Measurements from ENCODE around the gene ZMYND8.
A peak's percentile ranks its signal among the peaks of the same experiment; 100 is the strongest.

ZMYND8 gene

DNA sequence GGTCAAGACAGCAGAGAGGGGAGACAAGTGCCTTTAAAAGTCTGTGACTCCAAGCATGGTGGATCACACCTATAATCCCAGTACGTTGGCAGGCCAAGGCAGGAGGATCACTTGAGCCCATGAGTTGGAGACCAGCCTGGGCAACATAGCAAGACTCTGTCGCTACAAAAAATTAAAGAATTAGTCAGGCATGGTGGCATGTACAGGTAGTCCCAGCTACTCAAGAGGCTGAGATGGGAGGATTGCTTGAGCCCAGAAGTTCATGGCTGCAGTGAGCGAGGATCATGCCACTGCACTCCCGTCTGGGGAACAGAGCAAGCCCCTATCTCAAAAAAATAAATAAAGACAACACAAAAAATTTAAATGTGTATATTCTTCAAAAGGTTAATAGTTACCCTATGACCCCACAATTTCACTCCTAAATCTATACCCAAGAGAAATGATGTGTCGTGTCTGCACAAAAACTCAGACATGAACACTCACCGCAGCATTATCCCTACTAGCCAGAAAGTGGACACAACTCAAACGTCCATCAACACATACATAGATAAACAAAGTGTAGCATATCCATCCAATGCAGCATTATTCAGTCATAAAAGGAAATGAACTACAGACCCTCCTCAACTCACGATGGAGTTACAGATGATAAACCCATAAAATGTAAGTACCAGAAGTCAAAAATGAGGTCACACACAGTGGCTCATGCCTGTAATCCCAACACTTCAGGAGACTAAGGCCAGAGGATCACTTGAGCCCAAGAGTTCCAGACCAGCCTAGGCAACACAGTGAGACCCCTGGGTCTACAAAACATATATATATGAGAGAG, 23.9 kb downstream of the ZMYND8 start:
- no peak for DNase-seq (ENCODE audit: low spot score)

DNA sequence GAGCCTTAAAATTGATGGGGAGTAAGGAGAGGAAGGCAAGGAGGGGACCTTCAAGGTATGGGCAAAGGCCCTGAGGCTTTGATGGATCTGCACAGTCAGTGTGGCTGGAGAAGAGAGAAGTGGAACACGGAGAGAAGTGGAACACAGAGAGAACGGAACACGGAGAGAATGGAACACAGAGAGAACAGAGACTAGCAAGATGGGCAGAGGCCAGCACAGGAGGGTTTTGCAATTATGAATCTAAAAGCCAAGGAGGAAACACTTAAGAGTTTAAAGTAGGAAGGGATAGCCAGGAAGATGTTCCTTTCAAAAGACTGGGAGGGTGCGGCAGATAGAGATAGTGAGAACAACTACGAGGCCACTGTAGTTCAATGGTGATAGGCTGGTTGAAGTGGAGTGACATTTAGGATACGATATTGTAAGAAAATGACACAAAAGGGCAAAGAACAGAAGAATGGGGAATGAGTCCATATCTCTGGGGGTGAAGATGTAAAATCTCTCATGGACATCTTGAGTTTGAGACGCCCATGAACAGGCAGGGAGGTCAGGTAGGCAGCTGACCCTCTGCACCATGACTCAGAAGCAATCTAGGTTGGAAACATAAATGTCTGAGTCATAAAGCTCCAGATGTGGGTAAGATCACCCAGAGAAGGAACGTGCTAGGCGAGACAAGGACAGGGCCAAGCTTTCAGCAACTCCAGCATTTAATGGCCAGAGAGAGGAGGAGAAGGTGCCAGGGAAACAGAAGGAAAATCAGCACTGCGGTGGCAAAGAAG, 25.4 kb downstream of the ZMYND8 start:
- DNase-seq (ENCODE audit: low spot score) = peak; percentile 85

DNA sequence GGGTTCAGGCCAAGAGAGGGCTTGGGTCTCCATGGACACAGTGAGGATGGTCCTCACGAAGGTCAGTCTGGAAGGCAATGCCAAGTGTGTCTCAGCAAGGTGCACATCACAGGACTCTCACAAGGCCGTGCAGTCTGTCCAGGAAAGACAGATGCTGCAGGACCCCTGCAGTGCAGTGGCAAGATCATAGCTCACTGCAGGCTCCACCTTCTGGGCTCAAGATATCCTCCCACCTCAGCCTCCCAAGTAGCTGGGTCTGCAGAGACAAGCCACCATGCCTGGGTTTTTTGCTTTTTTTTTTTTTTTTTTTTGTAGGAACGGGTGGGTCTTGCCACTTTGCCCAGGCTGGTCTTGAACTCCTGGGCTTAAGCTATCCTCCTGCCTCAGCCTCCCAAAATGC, 26.4 kb downstream of the ZMYND8 start:
- no peak for DNase-seq (ENCODE audit: low spot score)

DNA sequence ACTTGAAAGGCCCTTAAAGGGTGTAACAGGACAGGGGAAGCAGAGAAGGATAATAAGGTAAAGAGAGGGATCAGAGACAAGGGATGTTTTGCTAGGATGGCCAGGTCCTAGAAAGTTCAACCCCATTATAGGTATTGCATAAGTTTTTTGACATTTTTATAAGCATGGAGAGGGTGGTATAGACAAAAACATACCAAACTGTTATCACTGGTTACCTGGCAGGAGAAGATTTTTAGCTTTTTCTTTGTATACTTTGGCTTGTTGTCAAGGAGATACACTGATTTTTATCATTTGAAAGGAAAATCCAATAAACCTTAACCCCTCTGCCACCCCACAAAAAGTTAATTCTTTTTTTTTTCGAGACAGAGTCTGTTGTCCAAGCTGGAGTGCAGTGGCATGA, 28.4 kb downstream of the ZMYND8 start:
- DNase-seq (ENCODE audit: low spot score) = no peak

DNA sequence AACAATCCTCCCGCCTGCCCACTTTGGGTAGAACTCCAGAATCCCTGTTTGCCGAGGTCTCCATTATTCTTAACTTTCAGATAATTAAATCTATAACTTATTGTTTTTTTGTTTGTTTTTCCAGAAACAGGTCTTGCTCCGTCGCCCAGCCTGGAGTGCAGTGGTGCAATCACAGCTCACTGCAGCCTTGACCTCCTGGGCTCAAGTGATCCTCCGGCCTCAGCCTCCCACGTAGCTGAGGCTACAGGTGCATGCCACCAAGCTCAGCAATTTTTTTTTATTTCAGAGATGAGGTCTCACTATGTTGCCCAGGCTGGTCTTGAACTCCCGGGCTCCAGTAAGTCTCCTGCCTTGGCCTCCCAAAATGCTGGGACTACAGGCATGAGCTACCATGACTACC, 28.8 kb downstream of the ZMYND8 start:
- no peak for DNase-seq (ENCODE audit: low spot score)

DNA sequence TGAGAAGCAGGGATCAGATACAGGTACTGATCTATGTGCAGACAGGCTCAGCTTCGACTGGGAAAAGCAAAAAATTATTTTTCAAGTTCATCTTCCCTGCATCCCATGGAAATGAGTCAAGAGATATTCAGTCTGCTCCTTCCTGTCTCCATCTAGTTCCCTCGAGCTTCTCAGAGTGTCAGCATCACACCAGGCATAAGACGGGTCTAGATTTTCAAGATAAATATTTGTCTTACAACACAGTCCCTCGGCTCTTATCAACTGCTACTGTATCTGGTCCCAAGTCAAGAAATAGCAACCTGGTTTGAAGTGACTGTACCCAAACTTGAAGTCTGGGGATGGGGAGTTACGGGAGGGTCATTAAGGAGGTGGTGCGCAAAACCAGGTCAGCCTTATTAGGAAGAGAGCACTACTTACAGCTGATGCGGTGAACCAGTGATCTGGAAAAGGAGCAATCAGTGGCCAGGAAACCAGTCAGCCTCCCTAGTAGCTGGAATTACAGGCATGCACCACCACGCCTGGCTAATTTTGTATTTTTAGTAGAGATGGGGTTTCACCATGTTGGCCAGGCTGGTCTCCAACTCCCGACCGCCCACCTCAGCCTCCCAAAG, 29.7 kb downstream of the ZMYND8 start:
- no peak for DNase-seq (ENCODE audit: low spot score)

DNA sequence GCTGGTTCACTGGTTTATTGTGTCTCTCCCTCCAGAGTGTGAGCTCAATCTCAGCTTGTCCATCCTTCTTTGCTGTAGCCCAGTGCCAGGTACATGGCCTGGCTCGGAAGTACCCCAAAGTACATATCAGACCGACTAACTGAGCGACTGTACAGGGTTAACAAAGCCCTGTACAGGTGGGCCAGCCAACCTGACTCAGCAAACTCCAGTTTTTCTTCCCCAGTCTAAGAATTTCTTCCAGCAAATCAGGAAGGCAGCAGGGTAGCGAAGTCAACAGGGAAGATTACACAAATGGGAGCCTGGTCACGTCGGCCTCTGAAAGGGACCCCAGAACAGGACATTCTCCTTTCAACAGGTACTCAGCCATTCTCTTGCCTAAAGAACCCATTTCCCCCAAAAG, 31.3 kb downstream of the ZMYND8 start:
- no peak for DNase-seq (ENCODE audit: low spot score)

DNA sequence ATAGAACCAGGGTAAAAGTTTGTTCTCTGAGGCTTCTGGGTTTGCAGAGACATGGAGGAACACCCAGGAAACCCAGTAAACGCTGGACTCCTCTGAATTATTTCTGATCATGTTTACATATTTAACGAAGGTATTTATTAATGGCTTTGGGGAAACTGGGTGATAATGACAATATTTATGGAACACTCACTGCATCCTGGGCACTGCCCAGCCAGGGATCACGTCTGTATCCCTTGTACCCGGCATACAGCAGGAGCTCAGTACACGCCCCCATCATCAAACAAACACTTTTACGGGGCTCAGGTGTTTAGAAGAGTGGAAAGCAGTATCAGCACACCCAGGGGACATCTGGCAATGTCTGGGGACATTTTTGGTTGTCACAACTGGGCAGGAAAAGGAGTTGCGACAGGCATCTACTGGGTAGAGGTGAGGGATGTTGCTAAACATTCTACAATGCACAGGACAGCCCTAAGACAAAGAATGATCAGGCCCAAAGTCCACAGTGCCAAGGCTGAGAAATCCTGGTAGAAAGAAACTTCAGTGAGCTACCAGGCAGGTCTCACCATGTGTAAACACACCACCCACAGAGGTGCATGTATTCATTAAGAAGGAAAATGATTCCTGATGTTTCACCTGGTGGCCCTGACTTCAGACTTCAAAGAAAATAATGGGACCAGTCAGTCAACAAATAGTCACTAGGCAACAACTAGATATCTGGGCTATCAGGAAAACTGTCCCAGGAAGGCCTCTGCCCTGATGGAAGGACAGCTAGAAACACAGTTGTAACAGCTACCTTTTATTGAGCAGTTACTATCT, 35.3 kb downstream of the ZMYND8 start:
- no peak for DNase-seq (ENCODE audit: low spot score)

DNA sequence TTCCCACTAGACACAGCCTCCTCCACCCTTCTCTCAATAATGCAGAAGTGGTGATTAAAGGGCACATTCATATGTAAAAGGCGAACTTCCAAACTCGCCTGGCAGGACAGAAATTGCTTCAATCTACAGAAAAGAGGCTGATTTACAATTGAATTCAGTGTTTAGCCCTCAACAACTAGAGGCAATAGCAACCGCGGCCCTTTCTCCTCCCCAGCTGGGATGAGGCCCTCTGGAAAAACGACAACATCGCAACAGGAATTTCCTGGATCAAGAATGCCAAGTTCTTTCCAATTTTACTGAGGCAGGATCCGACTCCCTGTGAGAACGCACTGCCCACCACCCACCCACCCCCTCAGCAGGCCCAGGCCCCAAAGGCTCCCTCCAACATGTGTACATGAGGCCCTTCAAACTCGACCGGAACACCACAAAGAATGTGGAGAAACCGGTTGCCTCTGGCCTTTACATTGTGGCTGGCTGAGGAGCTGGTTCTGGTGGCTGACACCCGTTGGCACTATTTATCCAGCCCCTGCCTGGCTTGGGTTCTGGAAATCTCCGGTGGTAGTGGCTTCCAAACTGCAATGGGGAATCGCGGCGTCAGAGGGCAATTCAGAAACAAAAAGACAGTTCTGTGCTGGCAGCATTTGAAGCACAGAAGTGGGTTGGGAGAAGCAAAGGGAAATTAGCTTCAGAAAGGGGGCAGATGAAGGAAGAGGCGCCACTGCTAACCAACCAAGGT, 36.8 kb downstream of the ZMYND8 start:
- peak; percentile 73 for DNase-seq (ENCODE audit: low spot score)

DNA sequence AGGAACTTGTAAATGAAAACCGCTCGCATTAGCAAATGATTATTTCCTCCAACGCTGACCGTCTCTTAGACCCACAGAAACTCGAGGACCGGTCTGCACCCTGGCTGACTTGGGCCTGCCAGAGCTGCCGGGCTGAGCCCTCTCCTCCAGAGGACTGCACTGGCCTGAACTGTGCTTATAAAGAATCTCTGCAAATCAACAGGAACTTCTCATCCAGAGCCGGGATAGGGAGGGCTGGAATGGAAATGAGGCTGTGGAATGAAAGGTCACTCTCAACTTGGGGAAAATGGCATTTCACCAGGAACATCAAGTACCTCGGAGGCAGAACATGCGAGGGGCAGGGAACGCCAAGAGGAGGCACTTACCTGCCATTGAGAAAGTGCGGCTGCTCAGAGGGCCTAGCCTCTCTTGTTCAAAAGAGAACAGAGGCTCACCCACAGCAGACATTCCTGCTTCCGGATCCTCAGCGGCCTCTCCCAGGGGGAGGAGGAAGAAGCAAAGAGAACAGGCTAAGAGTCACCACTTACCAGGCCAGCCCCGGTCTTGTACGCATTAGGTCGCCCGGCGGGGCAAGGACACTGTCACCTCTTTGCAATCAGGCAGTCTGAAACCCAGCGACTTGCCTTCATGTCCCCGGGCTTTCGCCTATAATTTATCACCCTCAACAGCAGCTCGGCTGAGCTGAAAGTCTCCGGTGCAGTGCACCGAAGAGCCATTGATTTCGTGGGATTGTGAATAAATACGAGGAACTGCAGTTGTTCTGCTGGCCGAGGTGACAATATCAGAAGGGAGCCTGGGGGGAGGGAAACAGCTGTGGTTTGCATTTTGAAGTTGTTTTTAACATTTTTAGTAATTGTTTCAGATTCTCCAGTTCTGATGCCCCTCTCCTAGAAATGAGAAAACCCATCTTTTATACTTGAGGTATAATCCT, 37.6 kb downstream of the ZMYND8 start:
- DNase-seq (ENCODE audit: low spot score) = peak; percentile 73

DNA sequence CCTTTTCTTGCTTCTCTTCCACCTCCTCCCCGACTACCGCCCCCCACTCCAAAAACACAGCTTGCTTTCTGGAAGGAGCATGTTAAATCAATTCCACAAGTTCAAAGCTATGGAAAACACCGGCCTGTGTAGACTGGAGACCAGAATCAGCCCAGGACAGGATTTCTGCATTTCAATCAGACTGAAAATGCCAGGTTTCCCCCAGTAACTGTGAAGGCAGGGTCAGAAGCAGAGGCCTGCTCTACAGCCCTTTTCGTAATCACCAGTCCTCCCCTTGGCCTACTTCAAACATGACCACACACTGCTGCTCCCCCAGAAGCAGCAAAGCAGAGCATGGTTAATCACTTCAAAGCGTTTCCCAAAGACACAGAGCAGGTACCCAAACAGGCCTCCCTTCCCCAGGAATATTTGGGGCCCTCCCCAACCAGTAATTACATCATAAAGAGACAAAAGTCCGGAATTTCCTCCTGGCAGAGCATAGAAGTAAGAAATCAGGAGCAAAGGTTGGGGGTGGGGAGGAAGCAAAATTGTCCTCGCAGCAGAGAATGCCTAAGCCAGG, 38.4 kb downstream of the ZMYND8 start:
- peak; percentile 51 for DNase-seq (ENCODE audit: low spot score)

DNA sequence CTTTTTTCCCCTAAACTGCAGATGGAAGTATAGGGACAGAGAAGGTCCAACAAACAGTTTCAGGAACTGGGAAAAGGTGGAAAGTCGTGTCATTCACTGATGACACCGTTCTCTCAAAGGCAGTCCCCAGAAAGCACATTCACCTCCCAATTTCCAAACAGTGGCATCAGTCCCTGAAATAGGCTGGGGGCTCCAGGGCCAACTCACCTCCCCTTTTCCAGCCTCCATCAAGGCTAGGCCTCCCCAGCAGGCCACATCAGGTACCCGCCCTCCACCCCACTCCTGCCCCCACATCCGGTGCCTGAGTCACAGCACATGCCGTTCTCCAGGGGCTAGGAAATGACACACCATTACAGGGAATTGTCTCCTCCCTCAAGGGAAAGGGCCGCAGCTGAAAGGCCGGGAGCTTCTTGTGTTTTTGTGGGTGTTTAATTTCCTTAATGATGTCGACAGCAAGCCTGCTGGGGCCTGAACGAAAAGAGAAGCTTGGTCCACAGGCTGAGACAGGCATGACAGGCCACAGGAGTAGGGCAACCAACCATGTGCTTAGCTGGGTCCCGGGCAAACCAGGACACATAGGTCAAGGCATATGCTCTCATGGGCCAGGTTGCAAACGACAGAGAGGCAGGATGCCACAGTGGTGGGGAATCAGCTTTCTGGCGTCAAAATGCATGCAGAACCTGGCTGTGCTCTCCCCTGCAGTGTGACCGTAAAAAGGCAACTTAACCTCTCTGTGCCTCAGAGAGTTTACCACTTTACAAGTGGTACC, 39.2 kb downstream of the ZMYND8 start:
- peak; percentile 93 for DNase-seq (ENCODE audit: low spot score)

DNA sequence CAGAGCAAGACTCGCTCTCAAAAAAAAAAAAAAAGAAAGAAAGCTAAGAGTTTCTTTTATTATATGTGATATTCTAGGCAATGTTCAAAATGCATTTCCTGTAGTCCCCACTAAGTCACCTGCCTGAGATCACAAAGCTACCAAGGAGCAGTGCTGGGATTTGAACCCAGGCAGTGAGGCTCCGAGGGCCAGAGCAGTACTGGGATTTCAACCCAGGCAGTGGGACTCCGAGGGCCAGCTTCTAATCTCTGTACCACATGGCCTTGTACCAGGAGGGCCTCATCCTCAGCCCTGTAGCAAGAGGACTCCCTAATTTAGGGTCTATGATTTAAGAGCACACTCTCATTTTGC, 39.7 kb downstream of the ZMYND8 start:
- DNase-seq (ENCODE audit: low spot score) = no peak

DNA sequence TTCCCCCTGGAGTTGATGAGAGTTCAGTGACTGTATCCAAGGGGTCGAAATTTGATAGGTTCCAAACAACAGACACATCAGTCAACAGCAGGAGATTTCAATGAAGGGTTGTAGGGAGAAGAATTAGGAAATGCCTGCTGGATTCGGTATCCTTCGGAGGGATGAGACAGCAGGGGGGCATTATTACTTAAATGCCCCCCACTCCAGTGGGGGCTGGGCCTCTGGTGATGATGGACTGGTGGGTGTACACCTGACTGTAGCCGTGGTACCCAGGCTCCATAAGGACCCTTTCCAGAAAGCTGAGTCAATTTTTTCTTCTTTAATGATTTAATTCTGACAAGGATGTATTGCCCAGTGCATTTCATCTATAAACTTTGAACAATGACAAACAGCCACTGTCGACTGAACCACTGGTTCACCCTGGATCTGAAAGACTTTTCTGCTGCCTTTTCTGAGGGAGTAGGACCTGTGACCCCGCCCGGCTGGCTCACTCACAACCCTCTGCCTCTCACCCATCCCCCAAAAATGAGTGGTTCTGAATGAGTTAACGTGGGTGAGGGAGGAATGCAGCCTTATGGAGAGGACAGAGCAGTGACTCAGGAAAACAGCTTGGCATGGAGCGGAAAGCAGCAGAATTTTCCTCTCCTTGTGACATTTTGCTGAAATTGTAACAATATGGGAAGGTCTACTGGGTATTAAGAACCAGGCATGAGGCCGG, 41.0 kb downstream of the ZMYND8 start:
- peak; percentile 89 for DNase-seq (ENCODE audit: low spot score)

DNA sequence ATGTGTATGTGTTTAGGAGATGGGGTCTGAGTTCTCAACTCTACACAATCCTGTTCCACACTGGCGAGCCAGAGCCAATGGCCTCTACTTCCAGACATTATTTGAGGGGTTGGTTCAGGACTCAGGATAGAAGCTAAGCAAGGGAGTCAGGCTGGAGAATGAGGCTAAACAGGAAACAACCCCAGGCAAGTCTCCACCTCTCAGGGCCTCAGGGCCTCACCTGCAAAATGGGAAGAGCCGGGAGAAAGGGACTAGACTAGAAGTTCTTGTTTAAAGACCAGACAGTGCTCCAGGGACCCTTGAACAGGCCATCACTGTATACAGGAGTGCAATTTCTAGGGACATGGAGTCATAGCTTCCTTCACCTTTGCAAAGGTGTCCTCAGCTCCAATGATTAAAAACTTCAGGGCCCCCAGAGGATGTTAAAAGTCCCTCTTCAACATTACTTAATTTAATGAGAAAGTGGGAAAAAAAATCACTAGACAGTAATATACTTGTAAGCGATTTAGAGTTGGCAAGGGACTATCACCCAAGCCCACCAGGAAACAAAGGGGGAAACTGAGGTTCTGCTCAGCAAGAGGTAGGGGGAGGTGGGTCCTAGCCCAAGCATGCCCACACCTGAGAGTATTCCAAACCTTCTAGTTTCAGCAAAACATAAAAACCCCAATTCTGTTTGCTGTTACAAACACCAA, 41.7 kb downstream of the ZMYND8 start:
- DNase-seq (ENCODE audit: low spot score) = no peak

DNA sequence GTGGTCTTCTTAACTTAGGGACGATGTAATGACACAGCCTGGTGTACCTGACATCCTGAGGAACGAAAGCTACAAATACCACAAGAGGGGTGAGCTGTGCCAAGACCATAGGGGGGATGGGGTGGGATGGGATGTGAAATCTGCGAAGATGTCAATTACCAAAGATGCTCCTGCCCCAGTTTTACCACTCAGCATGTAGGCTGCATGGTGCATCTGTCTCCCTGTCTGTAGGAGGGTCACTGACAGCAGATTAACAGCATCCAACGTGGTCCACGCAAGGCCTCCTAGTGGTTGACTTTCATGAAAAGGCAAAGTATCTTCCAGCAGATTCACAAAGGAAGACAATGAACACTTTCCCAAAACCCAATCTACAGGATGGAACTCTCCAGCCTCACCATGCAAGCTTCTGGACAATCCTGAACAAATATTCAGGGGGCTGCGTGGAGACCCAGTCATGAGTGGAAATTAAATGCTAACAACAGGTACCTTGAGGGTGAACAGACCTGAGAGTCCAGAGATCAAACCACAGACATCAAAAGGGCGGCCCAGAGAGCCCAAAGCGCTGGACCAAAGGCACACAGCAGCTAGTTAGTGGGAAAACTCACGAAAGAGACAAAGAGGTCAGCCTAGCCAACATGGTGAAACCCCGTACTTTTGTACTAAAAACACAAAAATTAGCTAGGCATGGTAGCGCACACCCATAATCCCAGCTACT, 44.4 kb downstream of the ZMYND8 start:
- no peak for DNase-seq (ENCODE audit: low spot score)

DNA sequence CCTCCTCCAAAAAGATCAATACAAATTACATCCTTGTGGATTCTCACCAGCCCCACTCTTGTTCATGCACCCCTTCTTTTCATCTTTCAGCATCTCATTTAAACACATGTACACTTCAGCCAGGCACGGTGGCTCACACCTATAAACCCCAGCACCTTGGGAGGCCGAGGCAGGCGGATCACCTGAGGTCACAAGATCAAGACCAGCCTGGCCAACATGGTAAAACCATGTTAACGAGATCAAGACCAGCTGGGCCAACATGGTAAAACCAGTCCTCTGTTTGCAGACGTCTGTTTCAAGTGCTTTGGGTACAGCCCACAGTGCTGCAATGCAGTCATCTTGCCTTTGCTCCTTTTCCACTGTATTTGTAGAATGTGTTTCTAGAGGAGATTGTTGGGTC, 45.3 kb downstream of the ZMYND8 start:
- DNase-seq (ENCODE audit: low spot score) = no peak
